Measurements from ENCODE around the gene SFT2D3. TPM values are rescaled to one million over a fixed set of nuclear protein-coding genes. Genes with fewer than 3 reads are reported as not detected.

Gene SFT2D3
- total RNA-seq, 1 donor from 2014 or later: 6.4 TPM

- TF ChIP-seq CTCF (IDR thresholded peaks at IDR 0.05; ENCODE audit: partially characterized antibody, unreplicated experiment): no peak
- H3K27me3 Mint-ChIP-seq (ENCODE audit: unreplicated experiment): no peaks in the 10 kb centered on the region
- peaks cover 7% of the 10 kb centered on the region for H3K4me1 Mint-ChIP-seq (ENCODE audit: low read depth, unreplicated experiment)
- H3K36me3 Mint-ChIP-seq (ENCODE audit: unreplicated experiment): no peaks in the 10 kb centered on the region
- H3K27ac Mint-ChIP-seq (ENCODE audit: unreplicated experiment): no peak overlapping the region
- no peak overlapping the region for H3K4me3 Mint-ChIP-seq (ENCODE audit: unreplicated experiment)
- no peaks in the 10 kb centered on the region for H3K9me3 Mint-ChIP-seq (ENCODE audit: unreplicated experiment)
- no peak for DNase-seq
These were observed 17.0 kb downstream of the SFT2D3 start for GRCh38 chr2:127718271-127718670.

GRCh38 chr2:127719301-127720218, 18.3 kb downstream of the SFT2D3 start:
- no peak for DNase-seq
- Mint-ChIP-seq H3K36me3 (ENCODE audit: unreplicated experiment) (no peaks in the 10 kb centered on the region), H3K9me3 (ENCODE audit: unreplicated experiment) (no peaks in the 10 kb centered on the region), H3K27me3 (ENCODE audit: unreplicated experiment) (no peaks in the 10 kb centered on the region), H3K4me3 (ENCODE audit: unreplicated experiment) (no peak overlapping the region), H3K27ac (ENCODE audit: unreplicated experiment) (no peak overlapping the region), H3K4me1 (ENCODE audit: low read depth, unreplicated experiment) (peaks cover 7% of the 10 kb centered on the region)
- no peak for TF ChIP-seq CTCF (IDR thresholded peaks at IDR 0.05; ENCODE audit: partially characterized antibody, unreplicated experiment)

GRCh38 chr2:127721311-127721977, 20.1 kb downstream of the SFT2D3 start:
- Mint-ChIP-seq H3K36me3 (ENCODE audit: unreplicated experiment) (no peaks in the 10 kb centered on the region), H3K27ac (ENCODE audit: unreplicated experiment) (no peak overlapping the region), H3K27me3 (ENCODE audit: unreplicated experiment) (peaks cover 1% of the 10 kb centered on the region), H3K9me3 (ENCODE audit: unreplicated experiment) (no peaks in the 10 kb centered on the region), H3K4me3 (ENCODE audit: unreplicated experiment) (no peak overlapping the region), H3K4me1 (ENCODE audit: low read depth, unreplicated experiment) (peaks cover 5% of the 10 kb centered on the region)
- TF ChIP-seq CTCF (IDR thresholded peaks at IDR 0.05; ENCODE audit: partially characterized antibody, unreplicated experiment): no peak
- DNase-seq: no peak

GRCh38 chr2:127721978-127722355, 20.7 kb downstream of the SFT2D3 start:
- no peak overlapping the region for H3K4me3 Mint-ChIP-seq (ENCODE audit: unreplicated experiment)
- no peak overlapping the region for H3K27ac Mint-ChIP-seq (ENCODE audit: unreplicated experiment)

More at GRCh38 chr2:127721978-127722355, 20.7 kb downstream of the SFT2D3 start:
- no peaks in the 10 kb centered on the region for H3K4me1 Mint-ChIP-seq (ENCODE audit: low read depth, unreplicated experiment)
- no peak for TF ChIP-seq CTCF (IDR thresholded peaks at IDR 0.05; ENCODE audit: partially characterized antibody, unreplicated experiment)
- DNase-seq: no peak
- no peaks in the 10 kb centered on the region for H3K9me3 Mint-ChIP-seq (ENCODE audit: unreplicated experiment)
- no peaks in the 10 kb centered on the region for H3K36me3 Mint-ChIP-seq (ENCODE audit: unreplicated experiment)
- H3K27me3 Mint-ChIP-seq (ENCODE audit: unreplicated experiment): peaks cover 1% of the 10 kb centered on the region
